GM18868 (cell line): ENCODE results near the gene ZNF222.

ENCODE experiments used
- ATAC-seq: cut with Tn5 transposase; IDR thresholded peaks from one replicate; pipeline ENCODE4 v1.9.1; 2021; ENCODE audit warnings: mild to moderate bottlenecking, moderate library complexity; ENCODE audit not compliant: unreplicated experiment

Gene ZNF222

DNA sequence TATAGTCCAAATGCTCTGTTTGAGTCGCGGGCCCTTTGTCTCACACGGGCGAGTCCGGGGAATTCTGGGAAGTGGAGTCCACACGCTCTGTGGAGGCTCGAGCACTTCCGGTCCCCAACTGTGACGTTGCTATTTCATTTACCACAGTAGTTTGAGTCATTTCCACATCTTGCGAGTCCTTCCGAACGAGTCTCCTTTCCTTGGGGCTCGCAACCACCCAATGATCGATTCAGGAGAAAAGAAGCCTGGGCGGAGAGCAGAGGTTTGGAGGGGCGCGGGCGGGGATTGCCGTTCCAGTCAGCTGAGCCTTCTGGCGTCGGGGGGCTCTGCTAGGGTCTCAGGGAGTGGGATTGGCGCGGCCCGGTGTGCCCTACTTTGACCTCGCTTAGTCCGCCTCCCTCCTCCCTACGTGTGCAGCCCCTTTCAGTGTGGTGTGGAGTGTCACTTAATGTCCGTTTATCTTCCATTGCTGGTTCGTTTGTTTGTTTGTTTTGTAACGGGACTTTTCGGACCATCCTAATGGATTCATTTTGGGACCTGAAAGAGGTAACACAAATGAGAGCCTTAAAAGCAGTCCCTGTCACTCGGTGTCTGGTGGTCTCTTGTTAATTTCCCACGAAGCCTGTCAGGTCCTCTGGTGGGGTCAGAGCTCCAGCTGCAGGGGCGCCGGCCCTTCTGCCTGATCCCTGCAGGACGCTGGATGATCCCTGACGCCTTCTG is at the start of gene ZNF222:
Gene ZNF222 (plus strand): TSS at position 163 of the 720 bp plus-strand sequence. CDS start 58 bp downstream, at position 221.
- ATAC-seq: peak; percentile 90

DNA sequence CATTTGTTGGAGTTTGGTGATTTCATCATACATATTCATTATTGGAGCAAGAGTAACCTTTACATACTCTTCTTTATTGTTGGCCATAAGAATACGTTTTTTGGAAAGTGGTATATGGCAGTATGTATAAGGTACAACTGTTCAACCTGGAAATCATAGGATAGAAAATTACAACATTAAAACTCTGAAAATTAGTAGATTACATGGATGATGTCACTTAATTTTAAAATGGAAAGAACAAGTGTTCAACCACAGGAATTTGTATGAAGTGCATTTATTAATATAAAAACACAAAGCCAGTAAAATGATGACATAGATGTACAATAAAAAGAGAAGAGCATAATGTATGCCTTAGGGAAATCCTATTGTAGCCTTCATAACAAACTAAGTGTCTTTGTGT is 48.4 kb upstream of the ZNF222 start:
- no peak for ATAC-seq

DNA sequence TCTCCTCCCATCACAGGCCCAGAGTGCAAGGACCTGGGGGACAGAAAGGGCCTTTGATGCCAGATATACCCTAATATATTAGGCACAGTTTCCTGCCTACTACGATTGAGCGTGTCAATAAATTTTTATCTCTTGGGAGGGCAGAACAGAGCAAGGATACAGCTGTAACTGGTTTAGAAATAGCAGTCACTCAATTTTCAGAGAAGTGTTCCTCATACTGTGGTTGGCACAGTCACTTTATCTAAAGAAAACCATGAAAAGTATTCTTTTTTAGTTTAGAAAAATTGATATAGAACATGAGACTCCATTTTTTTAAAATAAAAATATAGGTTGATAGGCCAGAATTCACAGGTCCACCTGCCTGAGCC is 41.7 kb upstream of the ZNF222 start:
- ATAC-seq: no peak

DNA sequence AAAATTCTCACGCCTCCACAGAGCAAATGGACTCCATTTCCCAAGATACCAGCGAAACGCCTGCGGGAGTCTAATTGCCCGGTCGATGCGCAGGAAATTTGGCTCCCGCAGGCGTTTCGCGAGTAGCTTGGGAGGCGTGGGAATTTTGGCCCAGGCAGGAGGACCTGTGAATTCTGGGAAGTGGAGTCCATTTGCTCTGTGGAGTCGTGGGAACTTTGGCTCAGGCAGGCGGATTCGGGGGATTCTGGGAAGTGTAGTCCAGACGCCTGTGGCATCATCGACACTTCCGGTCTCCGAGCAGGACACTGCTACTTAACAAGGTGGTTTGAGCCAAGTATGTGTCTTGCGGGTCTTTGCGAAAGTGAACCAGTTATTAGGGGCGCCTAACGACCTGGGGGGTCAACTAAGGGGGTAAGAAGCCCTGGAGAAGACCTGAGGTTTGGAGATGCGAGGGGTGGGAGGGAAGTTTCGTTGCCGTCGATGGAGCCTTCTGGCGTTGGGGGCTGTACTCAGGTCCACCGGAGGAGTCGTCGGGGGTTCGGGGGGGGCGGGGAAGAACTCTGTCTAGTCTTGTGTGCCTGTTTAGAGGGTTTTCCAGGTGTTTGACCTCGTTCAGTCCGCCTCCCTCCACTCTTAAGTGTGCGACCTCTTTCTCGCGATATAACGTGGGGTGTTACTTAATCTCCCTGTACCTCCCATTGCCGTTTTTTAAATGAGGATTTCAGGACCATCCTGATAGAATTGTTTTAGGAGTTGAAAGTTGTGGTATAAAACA is 41.1 kb upstream of the ZNF222 start, which contains the start of gene ZNF155:
Gene ZNF155 (plus strand): TSS at position 277 of the 775 bp plus-strand sequence. CDS start 4,356 bp downstream, outside the sequence.
- no peak for ATAC-seq

DNA sequence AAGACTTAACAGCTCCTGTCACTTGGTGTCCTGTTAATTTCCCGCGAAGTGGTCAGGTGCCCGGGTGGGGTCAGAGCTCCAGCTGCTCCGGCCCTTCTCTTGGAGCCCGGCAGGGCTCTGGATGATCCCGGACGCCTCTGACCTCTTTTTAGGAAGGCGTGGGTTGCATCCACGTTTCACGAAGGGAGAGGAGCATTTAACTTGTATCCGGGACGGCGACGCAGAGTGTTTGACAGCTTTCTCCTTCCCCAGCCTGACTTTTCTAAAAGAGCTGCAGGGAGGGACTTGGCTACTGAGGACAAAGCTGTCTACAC is 40.5 kb upstream of the ZNF222 start:
- ATAC-seq: no peak

DNA sequence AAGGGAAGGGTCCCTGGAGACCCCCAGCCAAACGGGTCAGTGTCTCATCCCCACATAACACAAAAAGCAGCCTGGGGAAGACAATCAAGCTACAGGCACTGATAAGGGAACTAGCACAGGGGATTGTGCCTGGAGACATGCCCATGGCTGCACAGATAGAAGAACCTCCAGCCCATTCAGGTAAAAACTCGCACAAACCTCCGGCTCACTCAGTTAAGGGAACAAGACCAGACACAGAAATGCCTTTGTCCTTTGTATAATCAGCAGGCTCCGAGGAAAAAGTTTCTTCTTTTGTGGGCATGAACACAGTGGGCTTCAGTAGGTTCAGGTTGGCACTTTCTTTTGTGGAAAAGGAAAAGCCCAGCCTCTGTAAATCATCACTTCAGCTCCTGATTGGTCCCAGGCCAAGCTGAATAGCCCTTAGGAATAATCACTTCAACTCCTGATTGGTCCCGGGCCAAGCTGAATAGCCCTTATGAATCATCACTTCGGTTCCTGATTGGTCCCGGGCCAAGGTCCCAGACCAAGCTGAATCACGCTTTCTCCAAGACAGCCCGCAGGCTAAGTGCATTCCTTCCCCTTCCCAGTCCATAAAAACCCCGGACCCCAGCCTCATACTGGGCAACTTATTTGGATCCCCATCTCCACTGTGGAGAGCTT is 27.4 kb upstream of the ZNF222 start:
- ATAC-seq: no peak

DNA sequence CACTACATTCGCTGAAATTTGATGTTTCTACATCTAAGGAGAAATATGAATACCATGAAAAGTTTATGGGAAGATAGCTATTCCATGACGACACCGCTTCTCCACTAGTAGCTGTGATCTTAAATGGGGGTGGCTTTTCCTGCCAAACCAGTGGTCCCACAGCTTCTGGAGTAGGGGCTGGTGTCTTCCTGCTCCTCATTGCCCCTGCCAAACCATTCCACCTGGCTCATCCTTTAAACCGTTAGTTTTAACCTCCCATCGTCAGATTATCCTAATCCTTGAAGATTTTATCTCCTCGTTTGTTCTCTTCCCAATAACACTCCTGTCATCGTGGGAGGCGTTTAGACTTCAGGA is 23.0 kb upstream of the ZNF222 start:
- ATAC-seq: no peak

DNA sequence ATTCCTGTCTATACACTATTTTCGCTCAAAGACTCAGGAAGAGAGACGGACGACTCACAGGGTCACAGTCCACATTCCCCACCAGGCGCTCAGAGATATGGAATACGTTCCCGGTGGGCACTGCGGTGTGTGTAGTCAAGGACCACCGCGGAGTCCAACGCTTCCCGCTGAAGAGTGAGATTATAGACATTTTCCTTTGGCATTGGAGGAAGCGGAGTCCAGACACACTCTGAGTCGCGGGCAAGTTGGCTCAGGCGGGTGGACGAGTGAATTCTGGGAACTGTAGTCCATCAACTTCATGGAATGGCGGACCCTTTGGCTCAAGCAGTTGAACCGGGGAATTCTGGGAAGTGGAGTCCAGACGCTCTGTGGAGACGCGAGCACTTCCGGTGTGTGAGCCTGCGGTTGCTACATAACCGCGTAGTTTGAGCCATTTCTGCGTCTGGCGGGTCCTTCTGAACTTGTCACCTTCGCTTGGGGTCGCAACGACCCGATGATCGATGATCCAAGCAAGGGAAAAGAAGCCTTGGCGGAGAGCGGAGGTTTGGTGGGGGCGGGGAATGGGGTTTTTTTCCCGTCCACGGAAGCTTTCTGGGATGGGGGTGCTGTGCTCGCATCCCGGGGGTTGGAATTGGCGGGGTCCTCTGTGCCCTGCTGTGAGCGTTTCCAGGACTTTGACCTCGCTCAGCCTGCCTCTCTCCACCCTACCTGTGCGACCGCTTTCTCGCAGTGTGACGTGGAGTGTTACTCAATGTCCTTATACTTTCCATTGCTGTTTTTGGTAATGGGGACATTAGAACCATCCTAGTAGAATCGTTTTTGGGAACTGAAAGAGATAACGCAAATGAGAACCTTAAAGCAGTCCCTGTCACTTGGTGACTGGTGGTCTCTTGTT is 22.4 kb upstream of the ZNF222 start, which contains the start of gene ZNF230:
Gene ZNF230 (plus strand): TSS at position 392 of the 895 bp plus-strand sequence. CDS start 4,122 bp downstream, outside the sequence.
- ATAC-seq: peak; percentile 89

DNA sequence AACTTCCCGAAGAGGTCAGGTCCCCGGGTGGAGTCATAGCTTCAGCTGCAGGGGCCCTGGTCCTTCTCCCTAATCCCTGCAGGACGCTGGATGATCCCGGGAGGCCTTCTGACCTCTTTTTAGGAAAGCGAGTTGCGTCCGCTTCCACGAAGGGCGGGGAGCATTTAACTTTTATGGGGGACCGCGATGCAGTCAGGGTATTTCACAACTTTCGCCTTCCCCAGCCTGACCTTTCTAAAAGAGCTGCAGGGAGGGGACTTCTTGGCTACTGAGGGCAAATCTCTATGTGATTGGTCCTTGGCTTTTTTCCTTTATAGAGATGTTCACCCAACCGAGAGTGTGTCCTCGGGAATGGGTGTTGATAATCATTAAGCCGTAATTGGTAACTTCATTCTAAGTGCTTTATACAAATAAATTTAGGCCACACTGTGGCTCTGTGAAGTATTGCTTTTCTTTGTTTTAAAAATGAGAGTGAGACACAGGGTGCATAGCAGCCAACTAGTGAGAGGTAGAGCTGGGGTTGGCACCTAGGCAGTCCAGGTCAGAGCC is 21.6 kb upstream of the ZNF222 start:
- no peak for ATAC-seq

DNA sequence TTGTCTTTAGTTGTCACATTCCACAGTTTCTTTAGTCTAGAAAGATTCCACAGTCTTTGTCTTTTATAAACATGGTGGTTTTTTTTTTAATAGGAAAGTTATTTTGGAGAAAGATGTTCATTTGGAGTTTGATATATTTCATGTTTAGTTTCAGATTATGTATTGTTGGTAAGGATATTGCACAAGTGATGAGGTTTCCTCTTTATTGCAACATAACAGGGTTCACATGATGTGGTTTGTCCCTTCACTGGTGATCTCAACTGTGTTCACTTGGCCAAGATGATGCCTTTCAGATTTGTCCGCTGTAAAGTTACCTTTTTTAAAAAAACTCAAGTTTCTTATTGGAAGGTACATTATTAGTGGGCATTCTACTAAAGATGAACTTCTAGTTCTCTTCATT is 19.2 kb upstream of the ZNF222 start:
- ATAC-seq: no peak

DNA sequence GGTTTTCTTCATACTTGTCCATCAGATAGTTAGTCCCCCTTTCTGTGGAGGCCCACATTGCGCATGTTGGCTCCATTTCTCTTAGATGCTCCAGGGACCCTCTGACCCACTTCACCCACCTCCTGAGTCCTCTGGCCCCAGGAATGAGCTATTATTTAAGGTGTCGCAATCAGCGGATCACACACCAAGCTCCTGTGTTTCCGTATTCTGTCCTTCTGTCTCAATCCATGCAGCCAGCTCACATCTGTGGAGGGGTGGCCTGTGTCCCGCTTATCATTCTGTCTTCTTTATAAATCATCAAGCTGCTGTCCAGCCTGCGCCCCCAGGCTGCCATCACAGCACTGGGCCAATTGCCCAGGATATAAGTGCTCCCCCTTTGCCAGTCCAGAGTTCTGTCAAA is 17.7 kb upstream of the ZNF222 start:
- ATAC-seq: no peak

DNA sequence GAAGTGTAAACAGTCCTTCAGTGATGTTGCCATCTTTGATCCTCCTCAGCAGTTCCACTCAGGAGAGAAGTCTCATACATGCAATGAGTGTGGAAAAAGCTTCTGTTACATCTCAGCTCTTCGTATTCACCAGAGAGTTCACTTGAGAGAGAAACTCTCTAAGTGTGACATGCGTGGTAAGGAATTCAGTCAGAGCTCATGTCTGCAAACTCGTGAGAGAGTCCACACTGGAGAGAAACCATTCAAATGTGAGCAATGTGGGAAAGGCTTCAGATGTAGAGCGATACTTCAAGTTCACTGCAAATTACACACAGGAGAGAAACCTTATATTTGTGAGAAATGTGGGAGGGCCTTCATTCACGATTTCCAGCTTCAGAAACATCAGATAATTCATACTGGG is 14.7 kb upstream of the ZNF222 start:
- no peak for ATAC-seq

DNA sequence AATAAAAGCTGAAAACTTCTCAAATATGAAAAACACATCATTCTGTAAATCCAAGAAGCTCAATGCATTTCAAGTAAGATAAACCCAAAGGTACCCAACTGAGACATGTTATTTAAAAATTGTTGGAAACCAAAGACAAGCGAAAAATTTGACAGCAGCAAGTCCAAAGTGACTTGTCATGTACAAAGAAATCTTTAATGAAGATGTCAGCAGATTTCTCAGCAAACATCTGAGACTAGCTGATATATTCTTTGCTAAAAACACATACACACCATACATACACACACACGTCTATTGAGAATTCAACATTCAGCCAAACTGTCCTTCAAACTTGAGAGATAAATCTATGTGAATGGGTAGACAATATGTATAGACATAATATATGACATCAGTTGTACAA is 5.7 kb upstream of the ZNF222 start:
- no peak for ATAC-seq

DNA sequence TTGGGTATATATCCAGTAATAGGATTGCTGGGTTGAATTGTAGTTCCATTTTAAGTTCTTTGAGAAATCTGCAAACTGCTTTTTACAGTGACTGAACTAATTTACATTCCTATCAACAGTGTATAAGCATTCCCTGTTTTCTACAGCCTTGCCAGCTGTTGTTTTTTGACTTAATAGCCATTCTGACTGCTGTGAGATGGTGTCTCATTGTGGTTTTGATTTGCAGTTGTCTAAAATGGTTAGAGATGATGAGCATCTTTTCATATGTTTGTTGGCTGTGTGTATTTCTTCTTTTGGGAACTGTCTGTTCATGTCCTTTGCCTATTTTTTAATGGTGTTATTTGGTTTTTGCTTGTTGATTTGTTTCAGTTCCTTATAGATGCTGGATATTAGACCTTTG is 4.0 kb upstream of the ZNF222 start:
- ATAC-seq: no peak

DNA sequence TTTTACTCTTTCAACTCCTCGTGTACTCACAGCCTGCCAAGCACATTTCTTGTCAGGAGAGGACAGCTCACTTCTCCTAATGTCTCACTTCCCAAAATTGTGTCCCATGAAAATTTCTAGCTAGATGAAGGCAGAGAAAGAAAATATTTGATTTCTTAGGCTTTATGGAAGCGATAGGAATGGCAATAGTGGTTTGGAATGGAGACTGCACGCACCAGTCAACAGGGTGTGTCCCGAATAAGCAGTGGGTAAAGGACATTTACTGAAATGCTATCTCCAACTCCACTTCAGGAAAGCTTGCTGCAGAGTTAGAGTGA is 321 bp upstream of the ZNF222 start:
- no peak for ATAC-seq

DNA sequence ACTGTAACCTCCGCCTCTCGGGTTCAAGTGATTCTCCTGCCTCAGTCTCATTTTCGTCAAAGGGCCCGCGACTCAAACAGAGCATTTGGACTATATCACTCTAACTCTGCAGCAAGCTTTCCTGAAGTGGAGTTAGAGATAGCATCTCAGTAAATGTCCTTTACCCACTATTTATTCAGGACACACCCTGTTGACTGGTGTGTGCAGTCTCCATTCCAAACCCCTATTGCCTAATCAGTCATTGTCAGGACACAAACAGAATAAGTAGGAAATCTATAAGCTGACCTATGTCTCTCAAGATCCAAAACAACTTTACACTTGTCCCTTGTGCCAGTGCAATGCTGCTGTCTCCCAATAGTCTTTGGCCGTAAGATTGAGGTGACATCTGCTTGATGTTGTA is 1.4 kb downstream of the ZNF222 start:
- ATAC-seq: no peak

DNA sequence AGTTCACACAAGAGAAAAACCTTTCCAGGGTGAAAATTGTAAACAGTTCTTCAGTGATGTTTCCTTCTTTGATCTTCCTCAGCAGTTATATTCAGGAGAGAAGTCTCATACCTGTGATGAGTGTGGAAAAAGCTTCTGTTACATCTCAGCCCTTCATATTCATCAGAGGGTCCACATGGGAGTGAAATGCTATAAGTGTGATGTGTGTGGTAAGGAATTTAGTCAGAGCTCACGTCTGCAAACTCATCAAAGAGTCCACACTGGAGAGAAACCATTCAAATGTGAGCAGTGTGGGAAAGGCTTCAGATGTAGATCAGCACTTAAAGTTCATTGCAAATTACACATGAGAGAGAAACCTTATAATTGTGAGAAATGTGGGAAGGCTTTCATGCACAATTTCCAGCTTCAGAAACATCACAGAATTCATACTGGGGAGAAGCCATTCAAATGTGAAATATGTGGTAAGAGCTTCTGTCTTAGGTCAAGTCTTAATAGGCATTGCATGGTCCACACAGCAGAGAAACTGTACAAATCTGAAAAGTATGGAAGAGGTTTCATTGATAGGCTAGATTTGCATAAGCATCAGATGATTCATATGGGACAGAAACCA is 6.9 kb downstream of the ZNF222 start:
- ATAC-seq: no peak

DNA sequence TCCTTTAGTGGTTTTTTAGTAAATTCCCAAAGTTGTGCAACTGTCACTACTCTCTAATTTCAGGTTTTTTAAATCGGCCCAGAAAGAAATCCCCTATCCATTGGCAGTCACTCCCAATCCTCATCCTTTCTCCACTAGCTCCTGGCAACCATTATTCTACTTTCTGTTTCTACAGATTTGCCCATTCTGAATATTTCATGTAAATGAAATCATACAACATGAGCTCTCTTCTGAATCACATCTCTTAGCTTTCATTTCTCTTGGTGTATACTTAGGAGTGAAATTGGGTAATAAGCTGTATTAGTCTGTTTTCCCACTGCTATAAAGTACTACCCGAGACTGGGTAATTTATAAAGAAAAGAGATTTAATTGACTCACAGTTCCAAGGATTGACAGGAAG is 17.0 kb downstream of the ZNF222 start:
- no peak for ATAC-seq

DNA sequence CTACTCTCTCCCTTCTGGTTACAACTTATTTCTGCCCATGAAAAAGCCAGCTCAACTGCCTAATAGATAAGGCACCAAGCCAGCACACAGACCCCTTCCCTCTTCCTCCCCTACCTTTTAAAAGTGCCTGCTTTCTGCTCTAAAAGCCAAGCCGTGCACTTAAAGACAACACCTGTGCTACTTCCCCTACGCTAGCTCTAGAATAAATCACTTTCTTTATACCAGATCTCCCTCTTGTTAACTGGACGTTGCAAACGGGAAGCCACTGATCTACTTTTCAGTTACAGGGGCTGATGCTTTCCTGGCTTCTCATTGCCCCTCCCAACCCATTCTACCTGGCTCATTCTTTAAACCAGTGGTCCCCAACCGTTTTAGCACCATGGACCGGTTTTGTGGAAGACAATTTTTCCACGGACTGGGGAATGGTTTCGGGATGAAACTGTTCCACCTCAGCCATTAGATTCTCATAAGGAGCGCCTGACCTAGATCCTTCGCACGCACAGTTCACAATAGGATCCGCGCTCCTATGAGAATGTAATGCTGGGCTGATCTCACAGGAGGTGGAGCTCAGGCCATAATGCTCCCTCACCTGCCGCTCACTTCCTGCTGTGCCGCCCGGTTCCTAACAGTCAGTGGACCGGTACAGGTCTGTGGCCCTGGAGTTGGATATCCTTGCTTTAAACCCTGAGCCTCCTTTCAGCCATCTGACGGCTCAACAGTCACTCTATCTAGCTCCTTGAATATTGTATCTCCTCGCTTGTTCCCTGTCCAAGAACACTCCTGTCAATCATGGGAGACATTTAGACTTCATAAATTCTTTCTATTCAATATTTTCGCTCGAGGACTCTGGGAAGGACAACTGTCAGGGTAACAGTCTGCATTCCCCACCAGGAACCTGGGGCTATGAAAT is 25.8 kb downstream of the ZNF222 start:
- peak; percentile 58 for ATAC-seq
